ENCODE measurements around the gene CADPS2. TPM values are rescaled to one million over a fixed set of nuclear protein-coding genes. Genes with fewer than 3 reads are reported as not detected.

CADPS2 gene
- total and polyA plus RNA-seq, 2 of the 8 experiments (the other 6 are each of a cell fraction or from before 2014, with no cell fraction given): 8.9 to 22.3 TPM

GRCh38 chr7:122884186-122884585, 2.1 kb downstream of the CADPS2 start (continued):
- TF ChIP-seq, protein P1, sequence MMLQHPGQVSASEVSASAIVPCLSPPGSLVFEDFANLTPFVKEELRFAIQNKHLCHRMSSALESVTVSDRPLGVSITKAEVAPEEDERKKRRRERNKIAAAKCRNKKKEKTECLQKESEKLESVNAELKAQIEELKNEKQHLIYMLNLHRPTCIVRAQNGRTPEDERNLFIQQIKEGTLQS (IDR thresholded peaks at IDR 0.05; ENCODE audit: insufficient read depth, low read depth, low read length): no peak

Measured in H1 (cell line).